IMR-90 (cell line): Measurements from ENCODE around the gene CERS6.

ENCODE experiments used
- FOS ChIP-seq: fragments of 150-350 bp; IDR thresholded peaks from 2 replicates; pipeline ENCODE4 v1.6.1; 2016; ENCODE audit warnings: low read depth, low read length
- POLR2A ChIP-seq: IDR thresholded peaks from 2 replicates; pipeline ENCODE4 v1.6.1; 2012; ENCODE audit warnings: mild to moderate bottlenecking, low read depth, low read length
- TF ChIP-seq, protein P1 (sequence below): conservative IDR thresholded peaks from 2 replicates; pipeline ENCODE4 v1.5.1; 2012; ENCODE audit warnings: mild to moderate bottlenecking, low read depth, low read length, improper control_type of control experiment

DNA sequence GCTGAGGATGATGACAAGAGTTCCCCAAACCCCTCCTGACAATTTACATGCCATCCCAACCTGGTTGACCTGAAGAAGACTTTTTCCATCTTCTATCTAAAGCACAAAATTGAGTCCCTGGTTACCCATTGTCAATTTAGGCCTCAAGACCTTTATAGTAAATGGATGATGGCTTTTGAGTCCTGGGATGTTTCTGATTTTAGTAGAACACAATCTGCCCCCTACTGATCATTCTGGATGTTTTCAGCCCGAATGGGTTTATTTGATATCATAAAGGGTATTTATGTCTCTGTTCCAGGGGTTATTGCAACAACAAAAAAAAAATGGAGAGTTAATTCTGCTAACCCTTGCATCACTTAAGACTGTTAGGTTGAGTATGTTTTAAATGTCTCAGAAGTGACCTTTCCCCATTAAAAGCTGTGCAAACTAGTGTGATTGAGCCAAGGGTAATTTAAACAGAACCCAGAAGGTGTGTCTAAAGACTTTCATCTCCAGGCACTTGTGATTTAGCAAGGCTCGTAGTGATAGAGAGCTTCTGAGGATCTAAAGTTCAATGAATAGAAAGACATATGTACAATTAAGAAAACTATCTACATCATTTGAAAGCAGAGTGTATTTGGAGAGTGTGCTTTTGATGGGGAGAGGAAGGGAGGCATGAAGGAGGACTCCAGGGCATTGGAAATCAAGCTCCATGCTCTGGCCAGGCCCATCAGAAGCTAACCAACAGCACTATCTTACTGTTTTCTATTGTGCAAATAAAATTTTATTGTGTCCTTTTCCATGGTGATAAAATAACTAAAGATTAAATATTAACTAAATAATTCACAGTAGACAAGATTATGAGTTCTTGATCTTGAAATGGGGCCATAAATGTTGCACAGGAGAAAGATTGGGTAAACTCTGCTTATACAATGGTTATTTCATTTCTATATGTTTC, 249.7 kb downstream of the CERS6 start:
- TF ChIP-seq, protein P1, sequence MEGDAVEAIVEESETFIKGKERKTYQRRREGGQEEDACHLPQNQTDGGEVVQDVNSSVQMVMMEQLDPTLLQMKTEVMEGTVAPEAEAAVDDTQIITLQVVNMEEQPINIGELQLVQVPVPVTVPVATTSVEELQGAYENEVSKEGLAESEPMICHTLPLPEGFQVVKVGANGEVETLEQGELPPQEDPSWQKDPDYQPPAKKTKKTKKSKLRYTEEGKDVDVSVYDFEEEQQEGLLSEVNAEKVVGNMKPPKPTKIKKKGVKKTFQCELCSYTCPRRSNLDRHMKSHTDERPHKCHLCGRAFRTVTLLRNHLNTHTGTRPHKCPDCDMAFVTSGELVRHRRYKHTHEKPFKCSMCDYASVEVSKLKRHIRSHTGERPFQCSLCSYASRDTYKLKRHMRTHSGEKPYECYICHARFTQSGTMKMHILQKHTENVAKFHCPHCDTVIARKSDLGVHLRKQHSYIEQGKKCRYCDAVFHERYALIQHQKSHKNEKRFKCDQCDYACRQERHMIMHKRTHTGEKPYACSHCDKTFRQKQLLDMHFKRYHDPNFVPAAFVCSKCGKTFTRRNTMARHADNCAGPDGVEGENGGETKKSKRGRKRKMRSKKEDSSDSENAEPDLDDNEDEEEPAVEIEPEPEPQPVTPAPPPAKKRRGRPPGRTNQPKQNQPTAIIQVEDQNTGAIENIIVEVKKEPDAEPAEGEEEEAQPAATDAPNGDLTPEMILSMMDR: peak; percentile 51
- TF ChIP-seq POLR2A (no peak), FOS (no peak)
